ENCODE data around the gene RAB3C. TPM values are rescaled to one million over a fixed set of nuclear protein-coding genes. Genes with fewer than 3 reads are reported as not detected.

The RAB3C gene
- total RNA-seq, 1 donor from 2014 or later, result not detected

- peaks cover 4% of the 10 kb centered on the region for H3K27me3 ChIP-seq (ENCODE audit: control insufficient read depth, insufficient read depth, low read length)
- no peak overlapping the region for H3K4me3 ChIP-seq (ENCODE audit: low read depth, low read length)
- no peaks in the 10 kb centered on the region for H3K36me3 ChIP-seq (ENCODE audit: control insufficient read depth, insufficient read depth, low read length)
- FAIRE-seq (no peak), DNase-seq (ENCODE audit: low read depth) (no peak)
- TF ChIP-seq CTCF (IDR thresholded peaks at IDR 0.05; ENCODE audit: insufficient read depth, low read length, severe bottlenecking), result no peak
Observed at GRCh38 chr5:58786035-58786434, 203.2 kb downstream of the RAB3C start.

GRCh38 chr5:58786711-58787303 is 203.9 kb downstream of the RAB3C start:
- Histone ChIP-seq H3K27me3 (ENCODE audit: control insufficient read depth, insufficient read depth, low read length) (peaks cover 4% of the 10 kb centered on the region), H3K36me3 (ENCODE audit: control insufficient read depth, insufficient read depth, low read length) (no peaks in the 10 kb centered on the region), H3K4me3 (ENCODE audit: low read depth, low read length) (no peak overlapping the region)
- FAIRE-seq (no peak), DNase-seq (ENCODE audit: low read depth) (no peak)
- TF ChIP-seq CTCF (IDR thresholded peaks at IDR 0.05; ENCODE audit: insufficient read depth, low read length, severe bottlenecking), result no peak

GRCh38 chr5:58787987-58788386 is 205.1 kb downstream of the RAB3C start:
- Histone ChIP-seq H3K4me3 (ENCODE audit: low read depth, low read length) (no peak overlapping the region), H3K27me3 (ENCODE audit: control insufficient read depth, insufficient read depth, low read length) (peaks cover 2% of the 10 kb centered on the region), H3K36me3 (ENCODE audit: control insufficient read depth, insufficient read depth, low read length) (no peaks in the 10 kb centered on the region)
- DNase-seq (ENCODE audit: low read depth) (no peak), FAIRE-seq (no peak)
- TF ChIP-seq CTCF (IDR thresholded peaks at IDR 0.05; ENCODE audit: insufficient read depth, low read length, severe bottlenecking), result no peak

GRCh38 chr5:58793888-58794657 is 211.2 kb downstream of the RAB3C start:
- FAIRE-seq (no peak), DNase-seq (ENCODE audit: low read depth) (no peak)
- Histone ChIP-seq H3K36me3 (ENCODE audit: control insufficient read depth, insufficient read depth, low read length) (no peaks in the 10 kb centered on the region), H3K4me3 (ENCODE audit: low read depth, low read length) (no peak overlapping the region), H3K27me3 (ENCODE audit: control insufficient read depth, insufficient read depth, low read length) (no peaks in the 10 kb centered on the region)
- no peak for TF ChIP-seq CTCF (IDR thresholded peaks at IDR 0.05; ENCODE audit: insufficient read depth, low read length, severe bottlenecking)

GRCh38 chr5:58794875-58795274 is 212.0 kb downstream of the RAB3C start:
- no peak for DNase-seq (ENCODE audit: low read depth)
- H3K4me3 ChIP-seq (ENCODE audit: low read depth, low read length), result no peak overlapping the region
- H3K27me3 ChIP-seq (ENCODE audit: control insufficient read depth, insufficient read depth, low read length), result no peaks in the 10 kb centered on the region
- FAIRE-seq, result no peak
- H3K36me3 ChIP-seq (ENCODE audit: control insufficient read depth, insufficient read depth, low read length), result no peaks in the 10 kb centered on the region
- TF ChIP-seq CTCF (IDR thresholded peaks at IDR 0.05; ENCODE audit: insufficient read depth, low read length, severe bottlenecking), result no peak
